Adrenal gland (tissue), 12 donors: ENCODE data around the gene HDAC4. TPM values are rescaled to one million over a fixed set of nuclear protein-coding genes. Genes with fewer than 3 reads are reported as not detected.

Source experiments
- DNase-seq, 7 donors: peaks; one replicate each; pipeline ENCODE4 v3.0.0-alpha.2; 2019 to 2020
- H3K27ac ChIP-seq, 5 donors: fragments of 200-600 bp; sonication (generic) in 4 of 5; 1 replicate in 3 of 5; 2 replicates in 2 of 5; pipeline versions ENCODE4 v1.5.1 to v1.8.0; 2016 to 2020; ENCODE audit warnings: mild to moderate bottlenecking in 1 of 5
- H3K27me3 ChIP-seq: fragments of 200-600 bp; 2 replicates; pipeline ENCODE4 v1.8.0; 2021
- H3K36me3 ChIP-seq, 2 donors: fragments of 200-600 bp; replicated peaks in 1 of 2; 1 replicate in 1 of 2; 2 replicates in 1 of 2; pipeline versions ENCODE4 v1.5.1 to v1.8.0; 2018 to 2022
- H3K4me1 ChIP-seq, 2 donors: fragments of 200-600 bp; replicated peaks in 1 of 2; 1 replicate in 1 of 2; 2 replicates in 1 of 2; pipeline versions ENCODE4 v1.5.1 to v1.8.0; 2018 to 2021
- H3K4me3 ChIP-seq, 4 donors: fragments of 200-600 bp; sonication (generic) in 3 of 4; one replicate each; pipeline ENCODE4 v1.5.1; 2016 to 2018
- H3K9me3 ChIP-seq, 3 donors: fragments of 200-600 bp; sonication (generic) in 1 of 3; replicated peaks in 1 of 3; 1 replicate in 2 of 3; 2 replicates in 1 of 3; pipeline versions ENCODE4 v1.5.1 to v1.8.0; 2016 to 2021
- POLR2A ChIP-seq, 2 donors: fragments of 450-650 bp; IDR thresholded peaks; one replicate each; pipeline ENCODE4 v1.6.1; 2017; ENCODE audit warnings: antibody characterized with exemption in 2 of 2, mild to moderate bottlenecking in 2 of 2, moderate library complexity in 1 of 2
- whole genome bisulfite sequencing, 4 donors: extraction: QIAGEN DNeasy Blood & Tissue Kit in 2 of 4; methylation state at CpG; one replicate each; pipeline versions ENCODE4 v1.1.5 to v1.1.7; 2013 to 2017; 5-methylcytosine and 5-hydroxymethylcytosine counted together
- intact Hi-C, 2 donors: fragments of 100-400 bp; cut with DNase I; formaldehyde crosslinking; loops; one replicate each; pipeline versions ENCODE4 v1.14.1 to v1.15.0; 2022 to 2023
- polyA plus RNA-seq, 3 donors: library from polyadenylated mRNA; stranded (reverse); fragments of 200-250 nt in 2 of 3; fragments of 350-450 nt in 1 of 3; fragmentation: Illumina TruSeq in 1 of 3; extraction: RNeasy Lipid Tissue Mini Kit (QIAGEN cat#74804) in 1 of 3; gene quantifications; one replicate each; pipeline ENCODE4 v1.2.3, GENCODE V29; 2013 to 2014
- total RNA-seq, 9 donors: library from RNA; depleted of rRNA in 4 of 9; stranded (reverse); fragments of >200 nt in 4 of 9; fragments of 120-200 nt in 1 of 9; fragmentation: NEBNext Ultra II Directional in 1 of 9; extraction: Animal tissue kit (Norgen Biotek cat#: 25700) in 1 of 9; gene quantifications; one replicate each; pipeline versions ENCODE4 v1.1.0 to v1.2.4, GENCODE V29; 2013 to 2023
- TF ChIP-seq, protein P1 (sequence below), 6 experiments: fragments of 450-650 bp in 4 of 6; fragments of 200-600 bp in 2 of 6; sonication (generic) in 1 of 6; IDR thresholded peaks; 1 replicate in 5 of 6; 2 replicates in 1 of 6; pipeline versions ENCODE4 v1.5.1 to v1.8.0; 2016 to 2021; ENCODE audit warnings: antibody characterized with exemption in 6 of 6, mild to moderate bottlenecking in 2 of 6, moderate library complexity in 1 of 6
- donor health status: healthy with polysubstance abuse.
- donor health status: Bipolar disorder and iron deficiency.
- donor health status: DM: yes; HTN: yes; CAD: no.
- donor health status: DM: no; HTN: no; CAD: no.
- donor health status: DM: no; HTN: no; CAD: no.
- donor health status: DM: yes; HTN: yes; CAD: no.

HDAC4 gene
- total and polyA plus RNA-seq, 12 donors, result 8.3 to 88.9 (median 28.7) TPM

DNA sequence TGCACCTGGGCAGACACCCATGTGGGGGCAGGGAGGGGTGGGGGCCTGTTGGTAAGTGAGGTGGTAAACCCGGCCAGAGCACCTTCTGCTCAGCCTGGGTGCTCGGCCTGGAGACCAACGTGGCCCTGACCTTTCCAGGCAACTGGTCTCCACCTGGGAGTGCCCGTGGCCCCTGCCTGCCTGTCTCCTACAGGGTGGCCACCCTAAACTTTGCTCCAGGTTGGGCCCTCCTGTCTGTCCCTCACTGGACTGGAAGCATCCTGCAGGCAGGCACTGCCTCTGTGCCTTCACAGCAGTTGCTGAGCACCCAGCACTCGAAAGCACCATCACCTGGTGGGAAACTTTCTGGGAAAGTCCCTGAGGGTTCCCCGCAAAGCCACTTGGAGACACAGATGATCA lies 381.6 kb downstream of the HDAC4 start:
- TF ChIP-seq, protein P1, sequence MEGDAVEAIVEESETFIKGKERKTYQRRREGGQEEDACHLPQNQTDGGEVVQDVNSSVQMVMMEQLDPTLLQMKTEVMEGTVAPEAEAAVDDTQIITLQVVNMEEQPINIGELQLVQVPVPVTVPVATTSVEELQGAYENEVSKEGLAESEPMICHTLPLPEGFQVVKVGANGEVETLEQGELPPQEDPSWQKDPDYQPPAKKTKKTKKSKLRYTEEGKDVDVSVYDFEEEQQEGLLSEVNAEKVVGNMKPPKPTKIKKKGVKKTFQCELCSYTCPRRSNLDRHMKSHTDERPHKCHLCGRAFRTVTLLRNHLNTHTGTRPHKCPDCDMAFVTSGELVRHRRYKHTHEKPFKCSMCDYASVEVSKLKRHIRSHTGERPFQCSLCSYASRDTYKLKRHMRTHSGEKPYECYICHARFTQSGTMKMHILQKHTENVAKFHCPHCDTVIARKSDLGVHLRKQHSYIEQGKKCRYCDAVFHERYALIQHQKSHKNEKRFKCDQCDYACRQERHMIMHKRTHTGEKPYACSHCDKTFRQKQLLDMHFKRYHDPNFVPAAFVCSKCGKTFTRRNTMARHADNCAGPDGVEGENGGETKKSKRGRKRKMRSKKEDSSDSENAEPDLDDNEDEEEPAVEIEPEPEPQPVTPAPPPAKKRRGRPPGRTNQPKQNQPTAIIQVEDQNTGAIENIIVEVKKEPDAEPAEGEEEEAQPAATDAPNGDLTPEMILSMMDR (IDR thresholded peaks at IDR 0.05), result no peak
- no peak for TF ChIP-seq POLR2A (IDR thresholded peaks at IDR 0.05)
- Histone ChIP-seq H3K4me3 (no peak overlapping the region), H3K27ac (no peak overlapping the region), H3K9me3 (no peaks in the 10 kb centered on the region), H3K36me3 (no peaks in the 10 kb centered on the region), H3K27me3 (no peaks in the 10 kb centered on the region), H3K4me1 (no peaks in the 10 kb centered on the region)
- 72 to 91% (median 88%) methylated on average over 5 to 6 of the region's 6 CpGs for WGBS, 4 donors
- intact Hi-C loops, result no loop called here
- no peak for DNase-seq

DNA sequence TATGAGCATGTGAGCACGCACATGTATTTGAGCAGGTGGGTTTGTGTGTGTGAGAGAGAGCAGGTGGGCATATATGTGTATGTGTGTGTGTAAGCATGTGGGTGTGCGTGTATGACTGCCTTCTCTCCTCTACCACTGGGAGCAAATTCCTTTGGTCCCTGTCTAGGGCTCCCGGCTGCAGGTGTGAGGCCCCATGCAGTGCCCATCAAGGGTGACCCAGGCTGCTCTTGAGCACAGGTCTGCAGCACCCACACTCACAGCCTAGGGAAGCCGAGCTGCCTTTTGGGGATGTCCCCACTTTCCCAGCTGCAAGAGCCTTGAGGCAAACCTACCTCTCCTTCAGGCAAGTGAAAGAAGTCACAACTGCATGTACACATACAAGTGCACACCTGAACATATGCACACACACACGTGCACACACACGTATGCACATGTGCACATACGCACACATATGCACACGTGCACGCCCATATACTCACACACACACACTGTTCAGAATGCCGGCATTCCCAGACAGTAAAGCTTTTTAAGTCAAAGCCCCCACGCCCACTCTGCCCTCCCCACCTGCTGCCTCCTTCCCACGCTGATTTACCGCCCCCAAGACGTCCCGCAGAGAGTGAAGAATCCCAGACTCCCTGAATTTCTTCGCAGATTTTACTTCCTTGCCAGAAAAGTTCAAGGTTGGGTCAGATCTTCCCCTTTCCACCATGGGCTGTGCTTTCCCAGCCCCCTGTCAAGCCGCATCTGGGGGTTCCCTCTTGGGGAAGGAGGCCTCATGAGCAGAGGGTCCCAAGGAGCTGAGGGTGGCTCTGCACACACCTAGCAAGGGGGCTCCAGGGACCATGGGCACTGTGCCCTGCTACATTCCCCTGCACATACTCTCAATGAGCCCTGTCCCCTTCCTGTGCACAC lies 382.3 kb downstream of the HDAC4 start:
- H3K9me3 ChIP-seq, result no peaks in the 10 kb centered on the region
- no peaks in the 10 kb centered on the region for H3K36me3 ChIP-seq
- no peaks in the 10 kb centered on the region for H3K27me3 ChIP-seq
- no peak overlapping the region for H3K27ac ChIP-seq
- 66 to 75% (median 68%) methylated on average over 17 of the region's 17 CpGs for WGBS, 4 donors
- no peak overlapping the region for H3K4me3 ChIP-seq
- TF ChIP-seq, protein P1 (IDR thresholded peaks at IDR 0.05), result no peak
- TF ChIP-seq POLR2A (IDR thresholded peaks at IDR 0.05), result no peak
- intact Hi-C loops, result no loop called here
- peak in 1 of 7 donors; percentile 7 for DNase-seq
- H3K4me1 ChIP-seq, result no peaks in the 10 kb centered on the region

DNA sequence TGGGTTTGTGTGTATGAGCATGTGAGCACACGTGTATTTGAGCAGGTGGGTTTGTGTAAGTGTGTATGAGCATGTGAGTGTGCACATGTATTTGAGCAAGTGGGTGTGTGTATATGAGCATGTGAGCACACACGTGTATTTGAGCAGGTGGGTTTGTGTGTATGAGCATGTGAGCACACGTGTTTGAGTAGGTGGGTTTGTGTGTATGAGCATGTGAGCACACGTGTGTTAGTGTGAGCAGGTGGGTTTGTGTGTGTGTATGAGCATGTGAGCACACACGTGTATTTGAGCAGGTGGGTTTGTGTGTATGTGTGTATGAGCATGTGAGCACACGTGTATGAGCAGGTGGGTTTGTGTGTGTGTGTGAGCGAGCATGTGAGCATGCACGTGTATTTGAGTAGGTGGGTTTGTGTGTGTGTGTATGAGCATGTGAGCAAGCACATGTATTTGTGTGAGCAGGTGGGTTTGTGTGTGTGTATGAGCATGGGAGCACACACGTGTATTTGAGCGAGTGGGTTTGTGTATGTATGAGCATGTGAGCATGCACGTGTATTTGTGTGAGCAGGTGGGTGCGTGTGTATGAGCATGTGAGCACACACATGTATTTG lies 383.2 kb downstream of the HDAC4 start:
- WGBS, 4 donors, result 74 to 82% (median 81%) methylated on average over 12 of the region's 12 CpGs
- TF ChIP-seq, protein P1 (IDR thresholded peaks at IDR 0.05), result no peak
- no peak for TF ChIP-seq POLR2A (IDR thresholded peaks at IDR 0.05)
- intact Hi-C loops, result no loop called here
- peak in 1 of 7 donors; percentile 6 for DNase-seq
- Histone ChIP-seq H3K27ac (no peak overlapping the region), H3K4me3 (no peak overlapping the region), H3K27me3 (no peaks in the 10 kb centered on the region), H3K36me3 (no peaks in the 10 kb centered on the region), H3K9me3 (no peaks in the 10 kb centered on the region), H3K4me1 (no peaks in the 10 kb centered on the region)

DNA sequence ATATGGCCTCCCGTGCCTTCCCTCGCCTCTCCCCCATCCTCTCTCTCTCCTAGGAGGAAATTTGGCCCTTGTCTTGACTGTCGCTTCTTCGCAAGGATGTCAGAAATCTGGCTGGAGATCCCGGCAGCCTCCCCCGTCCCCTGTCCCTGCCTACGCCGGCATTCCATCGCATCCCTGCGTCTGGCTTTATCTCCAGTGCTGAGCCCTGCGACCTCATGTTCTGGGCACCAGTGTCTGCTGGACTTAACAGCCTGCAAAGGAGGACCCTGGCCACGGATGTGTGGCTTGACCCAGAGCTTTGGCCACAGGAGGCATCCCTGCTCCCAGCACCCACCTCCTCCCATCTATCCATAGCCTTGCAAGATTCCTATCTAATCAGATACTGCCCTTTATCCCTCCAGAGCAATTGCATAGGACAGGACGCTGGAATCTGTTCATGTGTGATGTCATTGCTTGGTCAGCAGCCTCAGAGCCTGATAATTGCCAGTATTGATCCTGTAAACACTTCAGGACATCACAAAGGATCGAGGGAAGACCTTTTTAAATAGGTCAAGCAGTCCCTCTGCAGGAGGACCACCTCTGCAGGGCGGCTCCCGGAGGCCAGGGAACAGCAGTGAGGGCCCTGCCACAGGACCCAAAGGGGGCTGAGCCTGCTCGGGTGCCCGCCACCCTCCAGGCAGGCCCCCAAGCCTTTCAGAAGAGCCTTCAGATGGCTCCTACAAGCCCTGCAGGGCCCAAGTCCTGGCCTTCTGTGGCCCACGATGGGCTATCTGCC lies 384.7 kb downstream of the HDAC4 start:
- 68 to 77% (median 75%) methylated on average over 16 to 19 of the region's 19 CpGs for whole genome bisulfite sequencing, 4 donors
- no peaks in the 10 kb centered on the region for H3K27me3 ChIP-seq
- DNase-seq, result peak in 2 of 7 donors; percentile 13 to 20
- intact Hi-C loops, result no loop called here
- no peak overlapping the region for H3K27ac ChIP-seq
- no peak overlapping the region for H3K4me3 ChIP-seq
- H3K4me1 ChIP-seq, result no peaks in the 10 kb centered on the region
- no peaks in the 10 kb centered on the region for H3K36me3 ChIP-seq
- no peaks in the 10 kb centered on the region for H3K9me3 ChIP-seq
- TF ChIP-seq POLR2A (IDR thresholded peaks at IDR 0.05), result no peak
- TF ChIP-seq, protein P1 (IDR thresholded peaks at IDR 0.05), result no peak
